CD4-positive, CD25-positive, alpha-beta regulatory T cell (primary cell): ENCODE data around the gene NFKBIL1. TPM values are rescaled to one million over a fixed set of nuclear protein-coding genes. Genes with fewer than 3 reads are reported as not detected.

Experiments
- polyA plus RNA-seq, 4 donors: library from polyadenylated mRNA; unstranded; fragments of 300-500 nt; fragmentation: Illumina TruSeq; gene quantifications; one replicate each; pipeline ENCODE4 v1.2.3, GENCODE V29; 2021
- total RNA-seq: library from RNA; stranded (reverse); gene quantifications from one replicate; pipeline ENCODE4 v1.2.3, GENCODE V29; 2022

Gene NFKBIL1
- total and polyA plus RNA-seq, 5 donors from 2014 or later: 4.6 to 9.4 (median 6.4) TPM

Other genes with a start within 250 kb of the NFKBIL1 start
Only the 30 nearest of the 31 such genes appear.
- gene HLA-B, start 190.4 kb upstream of the NFKBIL1 start, total RNA-seq: 8,618 TPM
- 1,000 to 10,000 TPM; 4,778 to 8,292 (median 6,791) TPM for gene HLA-B, start 190.4 kb upstream of the NFKBIL1 start, polyA plus RNA-seq
- 15.9 TPM for gene MICA, start 144.0 kb upstream of the NFKBIL1 start, total RNA-seq
- gene MICA, start 144.0 kb upstream of the NFKBIL1 start, polyA plus RNA-seq: 10 to 100 TPM in 1 of 4 donors, 1 to 10 TPM in 3; 6.4 to 10.6 (median 7.5) TPM
- gene MICB, start 49.5 kb upstream of the NFKBIL1 start, total RNA-seq: 22.0 TPM
- gene MICB, start 49.5 kb upstream of the NFKBIL1 start, polyA plus RNA-seq: 10 to 100 TPM in 3 of 4 donors, 1 to 10 TPM in 1; 7.8 to 13.7 (median 12.3) TPM
- gene MCCD1, start 18.6 kb upstream of the NFKBIL1 start, total RNA-seq: not detected
- not detected for gene MCCD1, start 18.6 kb upstream of the NFKBIL1 start, polyA plus RNA-seq
- 603 TPM for gene DDX39B, start 5.6 kb upstream of the NFKBIL1 start, total RNA-seq
- 100 to 1,000 TPM; 105 to 116 (median 110) TPM for gene DDX39B, start 5.6 kb upstream of the NFKBIL1 start, polyA plus RNA-seq
- gene ATP6V1G2, start 1.0 kb upstream of the NFKBIL1 start, total RNA-seq: 3.9 TPM
- gene ATP6V1G2, start 1.0 kb upstream of the NFKBIL1 start, polyA plus RNA-seq: 1 to 10 TPM; 1.1 to 1.8 (median 1.3) TPM
- 15.6 TPM for gene LTA, start 24.7 kb downstream of the NFKBIL1 start, total RNA-seq
- 10 to 100 TPM; 12.8 to 20.0 (median 13.9) TPM for gene LTA, start 24.7 kb downstream of the NFKBIL1 start, polyA plus RNA-seq
- gene TNF, start 28.0 kb downstream of the NFKBIL1 start, total RNA-seq: 21.8 TPM
- 1 to 10 TPM in 3 of 4 donors, under 1 TPM in 1; 0.48 to 3.1 (median 2.2) TPM for gene TNF, start 28.0 kb downstream of the NFKBIL1 start, polyA plus RNA-seq
- 493 TPM for gene LTB, start 34.8 kb downstream of the NFKBIL1 start, total RNA-seq
- gene LTB, start 34.8 kb downstream of the NFKBIL1 start, polyA plus RNA-seq: 1,000 to 10,000 TPM; 1,104 to 1,480 (median 1,402) TPM
- gene LST1, start 38.7 kb downstream of the NFKBIL1 start, total RNA-seq: 12.9 TPM
- gene LST1, start 38.7 kb downstream of the NFKBIL1 start, polyA plus RNA-seq: 10 to 100 TPM in 1 of 4 donors, 1 to 10 TPM in 3; 8.0 to 10.9 (median 8.7) TPM
- gene NCR3, start 45.4 kb downstream of the NFKBIL1 start, total RNA-seq: 8.6 TPM
- 10 to 100 TPM; 30.8 to 86.6 (median 39.2) TPM for gene NCR3, start 45.4 kb downstream of the NFKBIL1 start, polyA plus RNA-seq
- 9.9 TPM for gene AIF1, start 67.6 kb downstream of the NFKBIL1 start, total RNA-seq
- gene AIF1, start 67.6 kb downstream of the NFKBIL1 start, polyA plus RNA-seq: 10 to 100 TPM in 3 of 4 donors, 1 to 10 TPM in 1; 6.5 to 38.8 (median 19.3) TPM
- gene PRRC2A, start 73.1 kb downstream of the NFKBIL1 start, total RNA-seq: 214 TPM
- gene PRRC2A, start 73.1 kb downstream of the NFKBIL1 start, polyA plus RNA-seq: 1 to 10 TPM; 2.8 to 5.0 (median 3.2) TPM
- 213 TPM for gene BAG6, start 105.1 kb downstream of the NFKBIL1 start, total RNA-seq
- gene BAG6, start 105.1 kb downstream of the NFKBIL1 start, polyA plus RNA-seq: 10 to 100 TPM; 13.5 to 19.7 (median 18.0) TPM
- 1.7 TPM for gene APOM, start 108.3 kb downstream of the NFKBIL1 start, total RNA-seq
- gene APOM, start 108.3 kb downstream of the NFKBIL1 start, polyA plus RNA-seq: 1 to 10 TPM; 2.5 to 4.1 (median 2.8) TPM
- gene C6orf47, start 113.2 kb downstream of the NFKBIL1 start, total RNA-seq: 18.8 TPM
- 10 to 100 TPM; 24.2 to 30.5 (median 27.1) TPM for gene C6orf47, start 113.2 kb downstream of the NFKBIL1 start, polyA plus RNA-seq
- 9.8 TPM for gene GPANK1, start 117.4 kb downstream of the NFKBIL1 start, total RNA-seq
- 10 to 100 TPM; 21.6 to 27.3 (median 25.2) TPM for gene GPANK1, start 117.4 kb downstream of the NFKBIL1 start, polyA plus RNA-seq
- gene CSNK2B, start 118.5 kb downstream of the NFKBIL1 start, total RNA-seq: 141 TPM
- gene CSNK2B, start 118.5 kb downstream of the NFKBIL1 start, polyA plus RNA-seq: 100 to 1,000 TPM; 235 to 285 (median 261) TPM
- gene LY6G5B, start 122.4 kb downstream of the NFKBIL1 start, total RNA-seq: 38.8 TPM
- gene LY6G5B, start 122.4 kb downstream of the NFKBIL1 start, polyA plus RNA-seq: not detected
- 3.1 TPM for gene LY6G5C, start 133.5 kb downstream of the NFKBIL1 start, total RNA-seq
- 10 to 100 TPM in 3 of 4 donors, 1 to 10 TPM in 1; 7.4 to 19.9 (median 11.9) TPM for gene LY6G5C, start 133.5 kb downstream of the NFKBIL1 start, polyA plus RNA-seq
- gene ABHD16A, start 155.7 kb downstream of the NFKBIL1 start, total RNA-seq: 78.4 TPM
- 10 to 100 TPM; 33.4 to 43.2 (median 35.8) TPM for gene ABHD16A, start 155.7 kb downstream of the NFKBIL1 start, polyA plus RNA-seq
- gene LY6G6F, start 159.3 kb downstream of the NFKBIL1 start, total RNA-seq: 1.5 TPM
- not detected for gene LY6G6F, start 159.3 kb downstream of the NFKBIL1 start, polyA plus RNA-seq
- not detected for gene LY6G6D, start 167.7 kb downstream of the NFKBIL1 start, total RNA-seq
- gene LY6G6D, start 167.7 kb downstream of the NFKBIL1 start, polyA plus RNA-seq: not detected
- not detected for gene LY6G6C, start 174.1 kb downstream of the NFKBIL1 start, total RNA-seq
- gene LY6G6C, start 174.1 kb downstream of the NFKBIL1 start, polyA plus RNA-seq: not detected
- gene MPIG6B, start 175.8 kb downstream of the NFKBIL1 start, total RNA-seq: 10.8 TPM
- gene MPIG6B, start 175.8 kb downstream of the NFKBIL1 start, polyA plus RNA-seq: under 1 TPM in 1 of 4 donors, not detected in 3; 0.43 TPM
- gene DDAH2, start 181.7 kb downstream of the NFKBIL1 start, total RNA-seq: 13.6 TPM
- 10 to 100 TPM; 16.0 to 19.8 (median 17.7) TPM for gene DDAH2, start 181.7 kb downstream of the NFKBIL1 start, polyA plus RNA-seq
- 192 TPM for gene CLIC1, start 188.9 kb downstream of the NFKBIL1 start, total RNA-seq
- 100 to 1,000 TPM; 481 to 771 (median 621) TPM for gene CLIC1, start 188.9 kb downstream of the NFKBIL1 start, polyA plus RNA-seq
- 17.4 TPM for gene MSH5, start 192.4 kb downstream of the NFKBIL1 start, total RNA-seq
- 1 to 10 TPM; 1.2 to 3.3 (median 1.3) TPM for gene MSH5, start 192.4 kb downstream of the NFKBIL1 start, polyA plus RNA-seq
- 2.3 TPM for gene SAPCD1, start 215.0 kb downstream of the NFKBIL1 start, total RNA-seq
- not detected for gene SAPCD1, start 215.0 kb downstream of the NFKBIL1 start, polyA plus RNA-seq
- gene VWA7, start 229.7 kb downstream of the NFKBIL1 start, total RNA-seq: 6.8 TPM
- gene VWA7, start 229.7 kb downstream of the NFKBIL1 start, polyA plus RNA-seq: 1 to 10 TPM in 3 of 4 donors, under 1 TPM in 1; 0.91 to 1.2 (median 1.2) TPM